Stomach (tissue), 4 donors: ENCODE measurements around the gene GCNT1.

Experiments used
- CTCF ChIP-seq, 7 experiments: fragments of 450-650 bp in 4 of 7; fragments of 200-600 bp in 3 of 7; sonication (generic) in 3 of 7; IDR thresholded peaks; one replicate each; pipeline ENCODE4 v1.5.1; 2016 to 2019; ENCODE audit warnings: antibody characterized with exemption in 7 of 7, control low read depth in 2 of 7, mild to moderate bottlenecking in 1 of 7
- EP300 ChIP-seq: sonication (generic); formaldehyde crosslinking; IDR thresholded peaks from one replicate; pipeline ENCODE4 v1.6.1; 2017; ENCODE audit warnings: antibody characterized with exemption
- POLR2A ChIP-seq, 4 donors: fragments of 450-650 bp; IDR thresholded peaks; one replicate each; pipeline ENCODE4 v1.6.1; 2016; ENCODE audit warnings: antibody characterized with exemption in 4 of 4, control low read depth in 2 of 4, mild to moderate bottlenecking in 1 of 4, moderate library complexity in 1 of 4
- POLR2AphosphoS5 ChIP-seq, 3 donors: sonication (generic); formaldehyde crosslinking; IDR thresholded peaks; one replicate each; pipeline ENCODE4 v1.6.1; 2016; ENCODE audit warnings: antibody characterized with exemption in 3 of 3

- TF ChIP-seq CTCF (IDR thresholded peaks at IDR 0.05), result no peak
- TF ChIP-seq POLR2AphosphoS5 (IDR thresholded peaks at IDR 0.05), result no peak
- TF ChIP-seq EP300, result no peak
- no peak for TF ChIP-seq POLR2A (IDR thresholded peaks at IDR 0.05)
Observed at GRCh38 chr9:76552181-76552580, 93.2 kb downstream of the GCNT1 start.
